ENCODE results near the gene NEU2.

NEU2 gene

DNA sequence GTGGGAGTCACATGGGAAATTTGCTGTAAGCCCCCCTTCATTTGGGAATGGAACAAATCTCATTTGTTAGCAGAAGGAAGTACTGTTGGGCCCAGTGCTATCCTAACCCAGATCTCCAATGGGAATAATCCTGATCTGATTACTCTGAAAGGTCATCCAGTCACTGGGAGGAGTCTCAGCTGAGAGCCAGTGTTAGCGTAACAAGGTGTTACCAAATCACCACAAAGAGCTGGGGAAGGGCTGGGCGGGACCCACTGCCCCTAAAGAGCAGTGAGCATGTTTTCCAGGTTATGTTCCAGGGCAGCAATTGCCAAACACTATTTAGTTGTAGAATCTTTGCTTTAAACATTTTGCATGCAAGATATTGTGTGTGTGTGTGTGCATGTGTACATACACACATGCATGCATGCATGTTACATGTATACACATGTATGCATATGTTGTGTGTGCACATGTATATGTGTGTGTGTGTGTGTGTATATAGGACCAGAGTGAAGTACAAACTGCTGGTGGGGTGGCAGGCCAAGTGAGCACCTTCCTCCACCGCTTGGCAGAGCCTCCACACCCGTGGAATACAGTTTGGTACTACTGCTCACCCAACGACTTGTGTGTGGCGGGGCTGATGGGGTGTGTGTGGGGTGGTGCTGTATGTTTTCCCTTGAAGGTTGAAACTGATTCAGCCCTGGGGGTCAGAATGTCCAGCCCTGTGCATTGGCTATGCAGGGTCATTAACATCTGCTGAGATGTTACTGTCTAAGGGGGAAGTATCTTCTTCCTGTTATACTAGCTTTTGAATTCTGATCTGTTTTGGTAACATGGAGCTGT is 42.9 kb downstream of the NEU2 start:
- no peak for DNase-seq (ENCODE audit: insufficient read length, low spot score)
- TF ChIP-seq, protein P1, sequence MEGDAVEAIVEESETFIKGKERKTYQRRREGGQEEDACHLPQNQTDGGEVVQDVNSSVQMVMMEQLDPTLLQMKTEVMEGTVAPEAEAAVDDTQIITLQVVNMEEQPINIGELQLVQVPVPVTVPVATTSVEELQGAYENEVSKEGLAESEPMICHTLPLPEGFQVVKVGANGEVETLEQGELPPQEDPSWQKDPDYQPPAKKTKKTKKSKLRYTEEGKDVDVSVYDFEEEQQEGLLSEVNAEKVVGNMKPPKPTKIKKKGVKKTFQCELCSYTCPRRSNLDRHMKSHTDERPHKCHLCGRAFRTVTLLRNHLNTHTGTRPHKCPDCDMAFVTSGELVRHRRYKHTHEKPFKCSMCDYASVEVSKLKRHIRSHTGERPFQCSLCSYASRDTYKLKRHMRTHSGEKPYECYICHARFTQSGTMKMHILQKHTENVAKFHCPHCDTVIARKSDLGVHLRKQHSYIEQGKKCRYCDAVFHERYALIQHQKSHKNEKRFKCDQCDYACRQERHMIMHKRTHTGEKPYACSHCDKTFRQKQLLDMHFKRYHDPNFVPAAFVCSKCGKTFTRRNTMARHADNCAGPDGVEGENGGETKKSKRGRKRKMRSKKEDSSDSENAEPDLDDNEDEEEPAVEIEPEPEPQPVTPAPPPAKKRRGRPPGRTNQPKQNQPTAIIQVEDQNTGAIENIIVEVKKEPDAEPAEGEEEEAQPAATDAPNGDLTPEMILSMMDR (IDR thresholded peaks at IDR 0.05; ENCODE audit: insufficient read depth, missing control alignments), result no peak
- FAIRE-seq, result no peak

DNA sequence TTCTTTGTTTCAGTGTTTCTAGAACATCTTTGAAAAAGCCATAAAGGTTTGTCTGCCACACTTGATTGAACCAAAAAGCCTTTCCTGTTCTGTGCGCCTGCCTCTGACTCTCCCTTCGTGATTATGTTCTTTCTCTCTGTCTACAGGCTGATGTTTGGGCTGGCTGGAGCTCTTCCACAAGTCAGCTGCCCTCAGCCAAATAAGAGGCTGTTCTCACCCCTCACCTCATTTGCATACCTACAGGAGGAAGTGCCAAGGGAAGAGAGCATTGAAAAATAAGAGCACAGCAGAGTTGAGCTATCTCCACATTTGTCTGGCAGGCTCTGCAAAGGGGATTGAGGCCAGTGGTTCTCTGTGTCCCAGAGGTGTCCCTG is 43.5 kb downstream of the NEU2 start:
- TF ChIP-seq, protein P1 (IDR thresholded peaks at IDR 0.05; ENCODE audit: insufficient read depth, missing control alignments), result no peak
- DNase-seq (ENCODE audit: insufficient read length, low spot score) (no peak), FAIRE-seq (no peak)

DNA sequence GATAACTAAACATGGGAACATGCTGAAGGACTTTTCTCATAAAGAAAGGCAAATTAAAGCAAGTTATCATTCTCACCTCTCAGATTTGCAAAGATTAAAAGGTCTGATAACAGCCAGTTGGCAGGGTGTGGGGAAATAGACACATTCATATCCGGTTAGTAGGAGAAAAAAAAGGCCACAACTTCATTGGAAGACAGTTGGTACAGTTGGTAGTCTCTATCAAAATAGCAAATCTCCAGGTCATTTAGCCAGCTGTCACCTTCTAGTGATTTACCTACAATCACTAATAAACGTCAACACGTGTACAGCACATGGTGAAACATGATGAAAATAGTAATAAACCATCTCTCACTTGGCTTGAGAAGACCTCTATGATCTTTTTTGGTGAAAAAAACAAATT is 44.3 kb downstream of the NEU2 start:
- TF ChIP-seq, protein P1 (IDR thresholded peaks at IDR 0.05; ENCODE audit: insufficient read depth, missing control alignments), result no peak
- FAIRE-seq (no peak), DNase-seq (ENCODE audit: insufficient read length, low spot score) (no peak)

DNA sequence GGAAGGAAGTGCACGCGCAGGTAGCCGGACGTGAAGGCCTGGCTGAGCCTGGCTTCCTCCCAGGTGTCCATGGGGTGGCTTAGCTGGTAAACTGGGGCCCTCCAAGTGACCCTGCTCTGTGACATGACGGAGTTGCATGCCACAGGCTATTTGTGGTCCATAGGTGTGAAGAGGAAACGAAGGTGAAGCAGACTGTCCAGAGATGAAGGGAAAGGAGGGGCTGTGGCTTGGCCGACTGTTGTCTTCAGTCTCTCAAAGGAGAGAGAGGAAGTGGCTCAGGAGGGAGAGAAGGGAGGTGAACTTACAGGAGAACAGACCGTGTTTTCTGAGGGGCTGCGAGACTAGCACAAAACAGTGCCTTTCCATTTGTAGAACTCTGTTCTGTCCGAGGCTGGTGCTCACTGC is 47.0 kb downstream of the NEU2 start:
- DNase-seq (ENCODE audit: insufficient read length, low spot score), result no peak
- FAIRE-seq, result no peak
- TF ChIP-seq, protein P1 (IDR thresholded peaks at IDR 0.05; ENCODE audit: insufficient read depth, missing control alignments), result no peak

DNA sequence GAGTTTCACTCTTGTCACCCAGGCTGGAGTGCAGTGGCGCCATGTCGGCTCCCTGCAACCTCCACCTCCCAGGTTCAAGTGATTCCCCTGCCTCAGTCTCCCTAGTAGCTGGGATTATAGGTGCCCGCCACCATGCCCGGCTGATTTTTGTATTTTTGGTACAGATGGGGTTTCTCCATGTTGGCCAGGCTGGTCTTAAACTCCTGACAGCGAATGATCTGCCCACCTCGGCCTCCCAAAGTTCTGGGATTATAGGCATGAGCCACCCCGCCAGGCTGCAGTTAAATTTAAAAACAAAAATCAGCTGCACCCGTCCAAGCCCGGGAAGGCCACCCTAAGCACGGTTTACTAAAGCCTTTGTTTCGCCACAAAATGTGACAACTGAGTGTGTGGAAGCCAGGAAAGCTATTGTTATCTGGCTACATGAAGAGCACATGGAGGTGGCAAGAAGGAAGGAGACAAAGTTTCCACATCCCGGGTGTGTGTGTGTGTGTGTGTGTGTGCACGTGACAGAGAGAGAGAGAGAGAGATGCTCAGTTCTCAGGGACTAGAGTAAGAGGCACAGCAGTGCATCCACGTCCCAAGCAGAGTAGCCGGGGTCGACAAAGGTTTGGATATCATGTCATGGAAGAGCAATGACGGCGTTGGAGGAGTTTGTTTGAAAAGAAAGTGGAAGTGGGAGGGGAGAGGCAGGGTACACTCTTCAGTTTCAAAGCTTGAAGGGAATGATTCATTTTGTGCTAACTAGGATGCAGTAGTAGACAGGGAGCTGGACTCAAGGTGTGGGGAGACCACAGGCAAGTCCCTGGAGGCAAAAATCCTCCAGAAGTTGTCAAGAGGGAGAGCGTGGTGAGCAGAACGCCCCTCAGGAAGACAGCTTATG is 47.7 kb downstream of the NEU2 start:
- TF ChIP-seq, protein P1 (IDR thresholded peaks at IDR 0.05; ENCODE audit: insufficient read depth, missing control alignments), result no peak
- DNase-seq (ENCODE audit: insufficient read length, low spot score), result no peak
- no peak for FAIRE-seq

DNA sequence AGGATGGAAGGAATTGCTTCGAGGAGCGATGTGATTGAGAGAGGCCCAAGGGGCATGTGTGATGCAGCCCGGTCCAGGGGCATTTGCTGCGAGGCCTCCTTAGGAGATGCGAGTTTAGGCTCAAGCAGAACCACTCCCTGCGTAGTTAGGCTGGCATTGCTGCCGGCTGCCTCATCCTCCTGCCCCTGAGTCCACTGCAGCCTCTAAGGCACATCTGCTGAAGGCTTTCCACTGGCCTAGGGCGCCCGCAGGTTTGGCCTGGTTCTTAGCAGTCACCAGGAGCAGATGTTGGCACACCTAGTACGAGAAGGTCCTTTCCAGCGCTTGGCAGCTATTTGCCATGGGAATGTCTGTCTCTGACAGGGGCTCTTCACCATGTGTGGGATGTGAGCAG is 48.4 kb downstream of the NEU2 start:
- TF ChIP-seq, protein P1 (IDR thresholded peaks at IDR 0.05; ENCODE audit: insufficient read depth, missing control alignments), result no peak
- FAIRE-seq (no peak), DNase-seq (ENCODE audit: insufficient read length, low spot score) (no peak)

Data from D721Med (cell line).